B cell (primary cell): Measurements from ENCODE around the gene HIPK2. TPM values are rescaled to one million over a fixed set of nuclear protein-coding genes. Genes with fewer than 3 reads are reported as not detected.
A peak's percentile ranks its signal among the peaks of the same experiment; 100 is the strongest.

ENCODE experiments used
- ATAC-seq: fragments of 200-7000 bp; cut with Tn5 transposase; one replicate; pipeline ENCODE4 v1.10.0; 2021; ENCODE audit warnings: low read depth, mild to moderate bottlenecking, moderate number of reproducible peaks, moderate library complexity
- CTCF ChIA-PET: fragments of 350-600 bp; sonication (Branson Sonifier 250); formaldehyde crosslinking; loops from one replicate; lab custom pipeline; 2021; ENCODE audit warnings: antibody characterized with exemption, inconsistent platforms; lab: Charles Lee
- POLR2A ChIA-PET: fragments of 350-600 bp; sonication (Branson Sonifier 250); formaldehyde crosslinking; loops from one replicate; lab custom pipeline; 2021; ENCODE audit warnings: antibody characterized with exemption; lab: Charles Lee
- DNase-seq: peaks from one replicate; pipeline ENCODE4 v3.0.0; 2013
- H2AFZ ChIP-seq: 2 replicates; pipeline ENCODE4 v1.6.1; 2012; ENCODE audit warnings: mild to moderate bottlenecking, low read depth, low read length; ENCODE audit not compliant: insufficient read depth, poor library complexity, severe bottlenecking
- H3K27ac ChIP-seq, 2 donors: 1 replicate in 1 of 2; 2 replicates in 1 of 2; pipeline ENCODE4 v1.5.1; 2012 to 2013; ENCODE audit warnings: low read length in 2 of 2, mild to moderate bottlenecking in 2 of 2, moderate library complexity in 1 of 2
- H3K27me3 ChIP-seq, 4 experiments: fragments of 200-600 bp in 1 of 4; sonication (generic) in 1 of 4; replicated peaks in 1 of 4; 1 replicate in 2 of 4; 2 replicates in 2 of 4; pipeline versions ENCODE4 v1.6.1 to v1.7.0; 2013 to 2016; ENCODE audit warnings: low read length in 3 of 4, mild to moderate bottlenecking in 2 of 4, mixed read lengths in 1 of 4, moderate library complexity in 1 of 4; ENCODE audit not compliant: insufficient read depth in 4 of 4, control insufficient read depth in 3 of 4; ENCODE audit errors: control extremely low read depth in 1 of 4
- H3K36me3 ChIP-seq, 2 experiments: replicated peaks in 1 of 2; 1 replicate in 1 of 2; 2 replicates in 1 of 2; pipeline versions ENCODE4 v1.6.1 to v1.7.1; 2013; ENCODE audit warnings: low read length in 1 of 2; ENCODE audit not compliant: insufficient read depth in 2 of 2, control insufficient read depth in 1 of 2; ENCODE audit errors: control extremely low read depth in 1 of 2, extremely low read depth in 1 of 2
- H3K4me1 ChIP-seq, 2 donors: fragments of 200-600 bp in 1 of 2; sonication (generic) in 1 of 2; 1 replicate in 1 of 2; 2 replicates in 1 of 2; pipeline versions ENCODE4 v1.5.1 to v1.6.1; 2013 to 2017; ENCODE audit warnings: low read length in 2 of 2; ENCODE audit not compliant: control insufficient read depth in 2 of 2, insufficient read depth in 2 of 2
- H3K4me2 ChIP-seq: replicated peaks from 2 replicates; pipeline ENCODE3; 2012; ENCODE audit warnings: mild to moderate bottlenecking, low read depth, low read length; ENCODE audit not compliant: poor library complexity, severe bottlenecking
- H3K4me3 ChIP-seq, 5 experiments: fragments of 200-600 bp in 1 of 5; sonication (generic) in 1 of 5; 1 replicate in 3 of 5; 2 replicates in 2 of 5; pipeline versions ENCODE4 v1.5.1 to v1.7.0; 2011 to 2016; ENCODE audit warnings: low read length in 4 of 5, mild to moderate bottlenecking in 4 of 5, low read depth in 2 of 5, control low read depth in 1 of 5, moderate library complexity in 1 of 5; ENCODE audit not compliant: insufficient read depth in 1 of 5; ENCODE audit errors: control extremely low read depth in 1 of 5, extremely low read depth in 1 of 5
- H3K79me2 ChIP-seq: fragments of 200-600 bp; sonication (generic); one replicate; pipeline ENCODE4 v1.6.0; 2016; ENCODE audit warnings: low read length; ENCODE audit not compliant: control insufficient read depth, insufficient read depth
- H3K9ac ChIP-seq: fragments of 200-600 bp; sonication (generic); 2 replicates; pipeline ENCODE4 v1.6.1; 2017; ENCODE audit warnings: mild to moderate bottlenecking, low read length, moderate library complexity
- H3K9me3 ChIP-seq, 3 donors: one replicate each; pipeline versions ENCODE4 v1.6.1 to v1.7.1; 2013; ENCODE audit warnings: low read length in 2 of 3; ENCODE audit not compliant: control insufficient read depth in 2 of 3, insufficient read depth in 1 of 3; ENCODE audit errors: control extremely low read depth in 1 of 3
- H4K20me1 ChIP-seq: 2 replicates; pipeline ENCODE4 v1.6.0; 2012; ENCODE audit warnings: mild to moderate bottlenecking, low read length; ENCODE audit not compliant: insufficient read depth, control insufficient read depth, poor library complexity, severe bottlenecking
- H3K27ac Mint-ChIP-seq: one replicate; pipeline ENCODE4 v1.8.0; 2021; ENCODE audit warnings: mixed read lengths
- H3K27me3 Mint-ChIP-seq: one replicate; pipeline ENCODE4 v1.8.0; 2021; ENCODE audit warnings: mixed read lengths
- H3K4me1 Mint-ChIP-seq: one replicate; pipeline ENCODE4 v1.8.0; 2021; ENCODE audit warnings: mixed read lengths
- H3K4me3 Mint-ChIP-seq: one replicate; pipeline ENCODE4 v1.8.0; 2021; ENCODE audit warnings: mixed read lengths
- H3K9me3 Mint-ChIP-seq: one replicate; pipeline ENCODE4 v1.8.0; 2022; ENCODE audit warnings: mixed read lengths; ENCODE audit not compliant: insufficient read depth
- CTCF ChIP-seq: fragments of 200-600 bp; IDR thresholded peaks from one replicate; pipeline ENCODE4 v1.8.0; 2022; ENCODE audit warnings: antibody characterized with exemption, mild to moderate bottlenecking
- EZH2 ChIP-seq: IDR thresholded peaks from 2 replicates; pipeline ENCODE4 v1.6.1; 2012; ENCODE audit warnings: borderline replicate concordance, low read depth, mild to moderate bottlenecking, moderate library complexity, low read length; ENCODE audit not compliant: insufficient read depth, poor library complexity, severe bottlenecking
- WGBS: methylation state at CpG from one replicate; pipeline ENCODE4 v1.1.5; 2013; ENCODE audit warnings: missing lambda C conversion rate; ENCODE audit not compliant: insufficient coverage; 5-methylcytosine and 5-hydroxymethylcytosine counted together
- intact Hi-C: fragments of 100-400 bp; cut with micrococcal nuclease; formaldehyde crosslinking; loops from one replicate; pipeline ENCODE4 v1.10.0; 2022
- polyA plus RNA-seq: library from polyadenylated mRNA; depleted of rRNA; stranded (reverse); fragments of >200 nt; gene quantifications from 2 replicates; pipeline ENCODE4 v1.2.3, GENCODE V29; 2012
- total RNA-seq, 2 donors: library from RNA; stranded (reverse); fragments of 120-200 nt in 1 of 2; gene quantifications; 1 replicate in 1 of 2; 2 replicates in 1 of 2; pipeline versions ENCODE4 v1.2.3 to v1.2.4, GENCODE V29; 2013 to 2022

Gene HIPK2
- total and polyA plus RNA-seq, 2 donors (not counting 1 experiment from before 2014, with no cell fraction given), result 6.8 to 58.2 TPM

GRCh38 chr7:139722604-139723003 lies 55.2 kb downstream of the HIPK2 start:
- H3K27ac Mint-ChIP-seq, result no peak overlapping the region

DNA sequence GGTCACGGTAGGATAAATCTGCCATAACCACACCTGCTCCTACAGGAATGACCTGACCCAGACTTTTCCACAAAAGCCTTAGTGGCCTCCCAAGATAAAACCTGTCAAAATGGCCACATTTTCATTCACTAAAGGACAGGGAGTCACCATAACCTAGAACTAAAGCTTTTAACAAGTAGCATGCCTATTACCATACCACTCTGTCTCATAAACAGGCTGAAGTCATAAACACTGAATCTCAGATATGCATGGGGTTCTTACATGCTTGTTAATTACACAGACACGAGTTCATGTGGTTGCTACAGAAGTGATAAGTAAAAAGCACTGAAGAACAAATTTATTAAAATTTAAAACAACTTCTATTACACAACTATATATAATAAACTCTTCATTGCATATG lies 56.0 kb downstream of the HIPK2 start:
- Histone ChIP-seq H3K4me2 (no peak overlapping the region), H3K79me2 (peaks cover 23% of the 10 kb centered on the region), H2AFZ (no peak overlapping the region), H3K9ac (no peak overlapping the region), H3K4me3 (no peak overlapping the region), H3K36me3 (no peaks in the 10 kb centered on the region), H3K27me3 (no peaks in the 10 kb centered on the region), H3K4me1 (peaks cover 36 to 50% of the 10 kb centered on the region in 2 donors), H3K9me3 (peaks cover 0 to 6% (median 0%) of the 10 kb centered on the region in 3 donors), H3K27ac (peak overlapping the region; percentile 31 to 39), H4K20me1 (no peaks in the 10 kb centered on the region)
- DNase-seq, result no peak
- H3K9me3 Mint-ChIP-seq, result no peaks in the 10 kb centered on the region
- H3K4me1 Mint-ChIP-seq, result peaks cover 26% of the 10 kb centered on the region
- 100% methylated on average over 1 of the region's 2 CpGs for WGBS
- no peaks in the 10 kb centered on the region for H3K27me3 Mint-ChIP-seq
- CTCF ChIA-PET, result no interaction called here
- TF ChIP-seq EZH2 (no peak), CTCF (no peak)
- POLR2A ChIA-PET, result no interaction called here
- no peak overlapping the region for H3K4me3 Mint-ChIP-seq
- no peak overlapping the region for H3K27ac Mint-ChIP-seq
- ATAC-seq, result no peak
- intact Hi-C loops, result no loop called here

More at GRCh38 chr7:139722604-139723003, 55.2 kb downstream of the HIPK2 start:
- ChIA-PET CTCF (no interaction called here), POLR2A (no interaction called here)
- Histone ChIP-seq H3K27me3 (no peaks in the 10 kb centered on the region), H3K27ac (no peak overlapping the region), H3K36me3 (no peaks in the 10 kb centered on the region), H2AFZ (no peak overlapping the region), H3K79me2 (peaks cover 22% of the 10 kb centered on the region), H3K4me2 (no peak overlapping the region), H3K4me1 (peaks cover 41 to 52% of the 10 kb centered on the region in 2 donors), H3K9ac (no peak overlapping the region), H3K9me3 (peaks cover 0 to 6% (median 0%) of the 10 kb centered on the region in 3 donors), H3K4me3 (no peak overlapping the region), H4K20me1 (no peaks in the 10 kb centered on the region)
- ATAC-seq, result no peak
- H3K4me1 Mint-ChIP-seq, result peaks cover 32% of the 10 kb centered on the region
- no peak overlapping the region for H3K4me3 Mint-ChIP-seq
- no peak for TF ChIP-seq CTCF
- TF ChIP-seq EZH2, result no peak
- no peaks in the 10 kb centered on the region for H3K27me3 Mint-ChIP-seq
- intact Hi-C loops, result no loop called here
- DNase-seq, result no peak
- 100% methylated on average over 1 of the region's 4 CpGs for WGBS
- no peaks in the 10 kb centered on the region for H3K9me3 Mint-ChIP-seq
